Measurements from ENCODE around the gene NECAP2.
"Not testable (repeated sequence)": the region's sequence is repeated elsewhere in the genome, so short reads cannot be mapped to it uniquely, and the experiment has no call there.

The NECAP2 gene

GRCh38 chr1:16430606-16431005, 9.9 kb upstream of the NECAP2 start:
- no peak for DNase-seq

- no peak for DNase-seq
These were observed 7.5 kb upstream of the NECAP2 start for GRCh38 chr1:16433030-16433429.

DNA sequence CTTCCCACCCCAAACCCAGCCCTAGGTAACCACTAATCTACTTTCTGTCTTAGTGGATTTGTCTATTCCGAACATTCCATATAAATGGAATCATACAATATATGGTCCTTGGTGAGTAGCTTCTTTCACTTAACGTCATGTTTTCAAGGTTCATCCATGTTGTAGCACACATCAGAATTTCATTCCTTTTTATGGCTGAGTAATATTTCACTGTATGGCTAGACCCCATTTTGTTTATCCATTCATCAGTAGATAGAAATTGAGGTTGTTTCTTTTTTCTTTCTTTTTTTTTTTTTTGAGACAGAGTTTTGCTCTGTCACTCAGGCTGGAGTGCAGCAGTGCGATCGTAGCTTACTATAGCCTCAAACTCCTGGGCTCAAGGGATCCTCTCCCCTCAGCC, 6.5 kb upstream of the NECAP2 start:
- DNase-seq: no peak

- no peak for DNase-seq
These were observed 6.0 kb upstream of the NECAP2 start for GRCh38 chr1:16434501-16434900.

DNA sequence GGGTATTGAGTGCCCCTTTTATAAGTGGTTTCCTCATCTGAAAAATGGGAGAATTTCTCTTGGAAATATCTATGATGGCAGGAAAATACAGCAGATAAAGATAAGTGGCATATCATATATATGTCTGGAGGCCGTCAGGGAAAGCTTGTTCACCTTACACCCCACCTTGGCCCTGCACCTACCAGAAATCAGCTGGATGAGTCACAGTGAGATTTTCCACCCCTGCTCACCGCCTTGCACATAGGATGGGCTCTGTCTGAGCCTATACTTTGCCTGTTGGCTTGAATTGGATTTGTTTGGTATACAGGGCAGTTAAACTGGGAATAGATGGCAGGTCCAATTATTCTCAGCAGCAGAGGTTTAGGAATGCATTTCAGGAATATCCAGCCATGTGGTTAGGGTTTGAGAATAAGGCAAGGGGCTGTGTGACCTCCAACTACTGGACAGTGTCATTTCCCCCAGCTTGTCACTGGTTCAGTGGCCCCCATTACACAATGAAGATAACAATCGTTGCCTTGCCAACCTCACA, 3.5 kb upstream of the NECAP2 start, which contains the start of gene SPATA21:
TSS of gene SPATA21 (minus strand) at position 479 of the 529 bp plus-strand sequence. CDS start 6,053 bp downstream, outside the sequence.
- no peak for DNase-seq

DNA sequence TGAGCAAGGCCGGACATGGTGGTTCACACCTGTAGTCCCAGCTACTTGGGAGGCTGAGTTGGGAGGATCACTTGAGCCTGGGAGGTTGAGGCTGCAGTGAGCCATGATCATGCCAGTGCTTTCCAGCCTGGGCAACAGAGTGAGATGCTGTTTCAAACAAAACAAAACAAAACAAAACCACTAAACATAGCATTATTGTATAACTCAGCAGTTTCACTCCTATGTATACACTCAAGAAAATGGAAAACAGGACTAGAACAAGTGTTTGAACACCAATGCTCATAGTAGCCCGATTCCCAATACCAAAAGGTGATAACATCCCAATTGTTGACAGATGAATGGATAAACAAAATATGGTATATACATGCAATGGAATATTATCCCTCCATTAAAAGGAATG, 2.0 kb upstream of the NECAP2 start:
- no peak for DNase-seq

- no peak for DNase-seq
These were observed 1.6 kb upstream of the NECAP2 start for GRCh38 chr1:16438924-16439323.

DNA sequence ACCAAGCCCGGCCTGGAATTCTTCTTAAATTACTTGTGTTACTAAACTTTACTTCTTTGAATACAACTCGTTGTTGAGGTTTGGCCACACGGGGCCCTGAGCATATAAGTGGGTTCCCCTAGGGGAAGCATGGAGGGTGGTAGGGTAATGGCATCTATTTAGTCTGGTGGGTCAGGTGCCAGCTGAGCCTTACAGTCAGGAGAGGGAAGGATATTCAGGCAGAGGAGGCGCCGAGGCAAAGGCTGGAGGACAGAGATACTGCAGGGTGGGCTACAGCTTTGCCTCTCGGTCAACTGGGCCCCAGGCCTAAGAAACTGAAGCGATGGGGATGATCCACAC, 424 bp upstream of the NECAP2 start:
- no peak for DNase-seq

- no peak for DNase-seq
These were observed 750 bp downstream of the NECAP2 start for GRCh38 chr1:16441282-16441665.

GRCh38 chr1:16442265-16442664, 1.7 kb downstream of the NECAP2 start:
- DNase-seq: no peak

DNA sequence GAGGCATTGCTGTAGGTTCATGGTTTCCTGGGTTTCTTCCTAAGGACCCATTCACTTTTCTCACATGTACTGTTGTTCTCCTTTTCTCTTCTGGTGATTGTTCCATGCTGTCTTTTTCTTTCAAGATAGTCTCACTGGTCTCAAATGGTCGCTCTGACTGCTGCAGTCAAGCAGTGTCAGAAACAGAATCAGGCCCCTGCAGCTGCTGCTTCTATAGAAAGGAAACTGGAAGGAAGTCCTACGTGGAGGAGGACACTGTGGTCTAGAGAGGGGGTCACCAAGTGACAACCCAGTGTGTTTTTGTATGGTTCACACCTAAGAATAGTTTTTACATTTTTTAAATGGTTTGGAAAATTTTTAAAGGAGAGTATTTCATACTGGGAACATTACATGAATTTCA, 2.4 kb downstream of the NECAP2 start:
- DNase-seq: no peak

DNA sequence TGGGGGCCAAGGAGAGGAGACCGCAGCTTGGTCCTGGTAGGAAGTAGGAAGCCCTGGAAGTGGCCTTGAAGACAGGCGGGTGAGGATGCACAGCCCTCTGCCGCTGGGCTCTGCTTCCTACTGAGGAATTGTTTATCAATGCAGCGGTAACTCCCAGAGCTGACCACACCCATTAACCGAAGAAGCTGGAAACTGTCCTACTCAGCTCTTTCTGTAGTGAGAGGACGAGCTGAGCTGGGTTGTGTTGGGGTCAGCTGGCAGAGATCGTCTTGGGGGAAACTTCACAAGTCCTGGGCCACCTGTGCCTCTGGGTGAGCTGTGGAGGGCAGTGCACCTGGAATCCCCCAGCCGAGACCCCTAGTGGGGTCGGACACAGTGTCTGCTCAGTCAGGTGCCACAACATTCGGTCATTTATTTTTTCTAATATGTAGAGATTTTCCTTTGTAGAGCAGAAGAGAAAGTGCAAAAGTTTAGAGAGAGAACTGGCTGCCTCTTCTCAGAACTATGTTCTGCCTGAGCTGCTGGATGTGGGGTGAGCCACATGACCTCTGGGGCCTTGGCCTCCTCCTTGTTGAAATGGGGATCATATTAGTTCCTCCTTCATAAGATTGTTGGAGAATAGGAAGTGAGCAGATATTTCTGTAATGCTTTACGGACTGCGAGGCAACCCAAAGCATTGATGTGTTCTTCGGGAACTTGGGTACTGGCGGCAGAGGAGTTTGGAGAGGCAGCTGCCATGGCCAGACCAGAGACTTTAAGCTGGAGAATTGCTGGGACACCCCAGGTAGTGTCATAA, 3.6 kb downstream of the NECAP2 start:
- no peak for DNase-seq

- DNase-seq: no peak
These were observed 4.5 kb downstream of the NECAP2 start for GRCh38 chr1:16445052-16445451.

DNA sequence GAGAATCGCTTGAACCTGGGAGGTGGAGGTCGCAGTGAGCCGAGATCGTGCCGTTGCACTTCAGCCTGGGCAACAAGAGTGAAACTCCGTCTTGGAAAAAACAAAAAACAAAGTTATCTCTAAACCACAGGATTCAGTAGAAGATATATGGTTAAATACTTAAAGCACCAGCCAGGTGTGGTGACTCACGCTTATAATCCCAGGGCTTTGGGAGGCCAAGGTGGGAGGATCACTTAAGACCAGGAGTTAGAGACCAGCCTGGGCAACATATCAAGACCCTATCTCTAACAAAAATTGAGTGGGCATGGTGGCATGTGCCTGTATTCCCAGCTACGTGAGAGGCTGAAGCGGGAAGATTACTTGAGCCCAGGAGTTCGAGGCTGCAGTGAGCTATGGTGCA, 5.6 kb downstream of the NECAP2 start:
- DNase-seq: no peak

GRCh38 chr1:16447641-16448040, 7.1 kb downstream of the NECAP2 start:
- no peak for DNase-seq

GRCh38 chr1:16449065-16449464, 8.5 kb downstream of the NECAP2 start:
- no peak for DNase-seq

- no peak for DNase-seq
These were observed 9.1 kb downstream of the NECAP2 start for GRCh38 chr1:16449666-16450065.

- DNase-seq: no peak
These were observed 10.4 kb downstream of the NECAP2 start for GRCh38 chr1:16450863-16451481.

DNA sequence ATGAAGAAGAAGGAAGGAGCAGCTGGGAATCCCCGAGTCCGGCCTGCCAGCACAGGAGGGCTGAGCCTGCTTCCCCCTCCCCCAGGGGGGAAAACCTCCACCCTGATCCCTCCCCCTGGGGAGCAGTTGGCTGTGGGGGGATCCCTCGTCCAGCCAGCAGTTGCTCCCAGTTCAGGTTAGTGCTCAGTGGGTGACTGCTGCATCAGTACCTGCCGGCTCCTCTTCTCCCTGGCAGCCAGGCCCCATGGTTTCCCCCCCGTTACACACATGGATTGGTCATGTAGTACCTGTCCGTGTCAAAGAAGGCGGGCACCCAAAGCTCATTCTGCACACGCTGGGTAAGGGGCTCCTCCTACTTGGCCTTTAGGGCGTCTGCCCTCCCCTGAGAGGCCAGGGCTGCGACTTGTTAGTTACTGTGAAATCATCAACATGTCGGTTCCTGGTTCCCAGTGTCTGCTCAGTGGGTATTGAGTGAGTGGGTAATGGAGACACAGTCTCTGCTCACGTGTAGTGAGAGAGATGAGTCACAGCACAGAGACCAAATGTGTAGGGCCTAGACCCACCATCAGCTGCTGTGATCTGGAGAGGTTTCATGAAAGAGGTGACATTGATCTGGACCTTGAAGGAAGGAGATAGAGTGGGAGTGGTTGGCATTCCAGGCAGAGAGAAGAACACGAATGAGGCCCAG, 11.5 kb downstream of the NECAP2 start:
- DNase-seq: no peak

DNA sequence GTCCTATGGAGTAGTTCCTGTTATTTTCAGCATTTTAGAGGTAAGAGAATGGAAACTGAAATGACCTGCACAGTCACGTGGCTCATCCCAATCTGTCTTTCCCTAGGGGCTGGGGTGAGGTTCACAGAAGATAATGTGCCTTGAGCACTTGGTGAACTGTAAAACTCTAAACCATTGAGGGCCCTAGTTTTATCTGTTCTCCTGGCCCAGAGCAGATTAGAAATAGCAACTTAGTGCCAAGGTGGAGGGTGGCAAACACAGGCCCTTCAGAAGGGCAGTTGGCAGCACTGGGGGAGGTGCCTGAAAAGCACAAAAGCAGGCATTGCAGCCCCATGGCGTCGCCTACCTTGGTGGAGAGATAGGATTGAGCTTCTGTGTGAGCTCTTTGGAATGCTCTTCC, 14.4 kb downstream of the NECAP2 start:
- DNase-seq: not testable (repeated sequence)

DNA sequence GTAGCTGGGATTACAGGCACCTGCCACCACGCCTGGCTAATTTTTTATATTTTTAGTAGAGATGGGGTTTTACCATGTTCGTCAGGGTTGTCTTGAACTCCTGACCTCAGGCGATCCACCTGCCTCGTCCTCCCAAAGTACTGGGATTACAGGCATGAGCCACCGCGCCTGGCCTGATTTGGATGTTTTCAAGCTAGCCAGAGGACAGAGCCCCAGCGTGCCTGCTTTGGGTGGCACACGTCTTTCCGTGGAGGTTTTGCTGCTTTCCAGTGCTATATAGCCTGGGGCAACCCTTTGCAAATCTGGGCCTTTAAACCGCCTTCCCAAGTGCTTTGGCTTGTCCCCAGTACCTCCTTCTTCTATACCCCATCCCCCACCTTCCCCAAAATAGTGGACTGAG, 15.6 kb downstream of the NECAP2 start:
- DNase-seq: not testable (repeated sequence)

DNA sequence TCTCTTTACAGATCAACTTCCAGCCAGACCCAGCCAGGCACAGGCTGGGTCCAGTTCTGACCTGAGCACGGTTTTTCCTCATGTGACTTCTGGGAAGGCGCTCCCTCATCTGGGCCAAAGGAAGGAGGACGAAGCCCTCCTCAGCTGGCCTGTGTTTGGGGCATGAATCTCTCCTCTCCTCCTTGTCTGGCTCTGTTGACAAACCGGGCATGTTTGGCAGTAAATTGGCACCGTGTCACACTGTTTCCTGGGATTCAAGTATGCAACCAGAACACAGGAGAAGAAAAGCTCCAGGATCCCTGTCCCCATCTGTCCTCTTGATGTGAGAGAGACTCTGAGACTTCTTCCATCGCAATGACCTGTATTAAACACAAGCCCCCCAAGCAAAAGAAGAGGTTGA, 18.3 kb downstream of the NECAP2 start:
- no peak for DNase-seq

DNA sequence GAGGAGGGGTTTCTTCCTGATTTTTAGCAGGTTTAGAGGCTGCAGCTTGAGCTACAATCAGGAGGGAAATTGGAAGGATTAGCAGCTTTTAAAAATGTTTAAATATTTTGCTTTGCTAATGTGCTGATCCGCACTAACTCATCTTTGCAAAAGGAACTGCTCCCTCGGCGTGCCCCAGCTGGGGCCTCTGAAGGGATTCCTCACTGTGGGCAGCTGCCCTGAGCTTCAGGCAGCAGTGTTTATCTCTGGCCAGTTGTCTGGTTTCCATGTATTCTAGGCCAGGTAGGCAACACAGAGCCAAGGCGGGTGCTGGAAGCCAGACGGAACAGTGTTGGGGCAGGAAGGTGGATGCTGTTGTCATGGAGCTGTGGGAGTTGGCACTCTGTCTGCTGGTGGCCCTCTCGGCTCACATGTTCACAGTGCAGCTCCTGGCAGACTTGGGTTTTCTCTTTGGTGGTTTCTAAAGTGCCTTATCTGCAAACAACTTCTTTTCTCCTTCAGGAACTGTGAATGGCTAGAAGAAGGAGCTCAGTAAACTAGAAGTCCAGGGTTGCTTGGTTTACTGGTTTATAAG, 18.9 kb downstream of the NECAP2 start:
- no peak for DNase-seq

DNA sequence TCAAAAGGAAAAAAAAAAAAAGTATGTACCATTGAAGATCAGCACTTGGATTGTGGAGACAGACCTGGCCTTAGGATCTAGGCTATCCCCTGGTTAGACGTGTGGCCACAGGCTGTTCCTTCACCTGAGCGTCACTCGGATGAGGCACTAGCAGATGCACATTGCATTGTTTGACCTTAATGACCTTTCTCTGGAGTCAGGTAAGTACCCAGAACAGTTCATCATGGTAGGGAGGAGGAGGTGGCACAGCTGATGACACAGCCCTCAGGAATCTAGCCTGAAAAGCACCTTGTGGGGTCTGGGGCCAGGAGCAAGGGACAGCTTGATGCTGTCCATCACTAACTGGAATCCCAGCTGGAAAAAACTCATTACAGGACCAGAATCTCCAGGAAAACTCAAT, 21.2 kb downstream of the NECAP2 start:
- DNase-seq: no peak
